ENCODE measurements around the gene VRK3.
A peak's percentile ranks its signal among the peaks of the same experiment; 100 is the strongest.
"Not testable (repeated sequence)": the region's sequence is repeated elsewhere in the genome, so short reads cannot be mapped to it uniquely, and the experiment has no call there.

Gene VRK3

GRCh38 chr19:50025022-50025793 lies at the start of gene VRK3:
TSS of gene VRK3 (minus strand) at chr19:50025372. CDS start at chr19:50016162, 9,210 bp downstream.
- peak; percentile 84 to 100 (median 98) for DNase-seq

GRCh38 chr19:50068382-50068781 lies 43.2 kb upstream of the VRK3 start:
- not testable (repeated sequence) for DNase-seq

GRCh38 chr19:50067575-50067974 lies 42.4 kb upstream of the VRK3 start:
- DNase-seq: no peak

DNA sequence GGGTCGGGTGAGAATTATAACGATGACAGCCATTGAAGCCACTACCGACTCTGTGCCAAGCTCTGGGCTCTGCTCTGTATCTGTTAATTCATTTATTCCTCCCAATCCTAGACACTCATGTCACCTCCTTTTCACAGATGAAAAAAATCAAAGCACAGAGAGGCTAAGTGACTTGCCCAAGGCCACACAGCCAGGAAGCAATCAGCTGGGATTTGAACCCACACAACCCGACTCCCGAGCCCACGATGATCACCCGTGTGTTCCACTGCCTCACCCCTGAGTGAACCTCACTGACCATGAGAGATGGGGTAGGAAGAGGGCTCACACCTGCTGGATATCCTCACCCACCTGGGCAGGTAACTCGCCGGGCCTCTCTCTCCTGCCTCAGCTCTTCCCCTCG lies 40.8 kb upstream of the VRK3 start:
- DNase-seq: no peak

- no peak for DNase-seq
Observed at GRCh38 chr19:50061650-50062049, 36.5 kb upstream of the VRK3 start.

- no peak for DNase-seq
Observed at GRCh38 chr19:50060107-50060506, 34.9 kb upstream of the VRK3 start.

GRCh38 chr19:50059045-50059444 lies 33.9 kb upstream of the VRK3 start:
- DNase-seq: no peak

DNA sequence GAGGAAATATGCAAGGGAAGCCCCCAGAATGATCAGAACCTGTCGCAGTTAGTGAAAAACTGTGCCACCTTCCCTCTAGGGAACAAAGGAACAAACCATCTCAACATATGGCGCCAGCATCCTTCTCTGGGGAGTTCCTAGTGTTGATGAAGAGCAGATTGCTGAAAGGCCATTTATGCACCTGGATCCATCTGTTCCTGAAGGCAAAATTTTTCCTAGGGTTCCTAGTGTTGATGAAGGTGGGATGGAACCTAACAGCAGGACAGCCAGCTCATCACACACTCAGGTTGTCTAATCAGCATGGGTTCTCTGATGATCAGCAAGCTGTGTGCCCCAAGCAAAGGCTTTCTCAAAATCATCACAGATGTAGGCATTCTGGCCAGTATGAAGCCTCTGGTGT lies 33.3 kb upstream of the VRK3 start:
- no peak for DNase-seq

DNA sequence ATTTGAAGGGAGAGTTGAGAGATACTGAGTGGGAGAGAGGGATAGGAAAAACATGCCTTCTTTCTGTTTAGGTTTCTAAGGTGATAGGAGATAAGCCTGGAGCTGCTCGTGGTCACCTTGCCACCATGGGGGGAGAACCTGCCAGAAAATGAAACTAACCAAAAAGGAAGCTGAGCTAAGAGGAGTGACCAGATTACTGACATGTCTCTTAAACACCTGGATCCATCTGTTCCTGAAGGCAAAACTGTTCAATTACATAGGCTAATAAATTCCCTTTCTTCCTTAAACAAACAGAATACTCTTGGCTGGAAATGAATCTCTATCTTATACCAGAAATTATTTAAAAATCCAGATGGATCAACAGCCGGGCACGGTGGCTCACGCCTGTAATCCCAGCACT lies 27.9 kb upstream of the VRK3 start:
- DNase-seq: no peak

- DNase-seq: no peak
Observed at GRCh38 chr19:50051964-50052363, 26.8 kb upstream of the VRK3 start.

- DNase-seq: not testable (repeated sequence)
Observed at GRCh38 chr19:50051228-50051895, 26.2 kb upstream of the VRK3 start.

- peak; percentile 9 to 92 (median 72) for DNase-seq
Observed at GRCh38 chr19:50050406-50051227, 25.4 kb upstream of the VRK3 start.

- no peak for DNase-seq
Observed at GRCh38 chr19:50047671-50048070, 22.5 kb upstream of the VRK3 start.

DNA sequence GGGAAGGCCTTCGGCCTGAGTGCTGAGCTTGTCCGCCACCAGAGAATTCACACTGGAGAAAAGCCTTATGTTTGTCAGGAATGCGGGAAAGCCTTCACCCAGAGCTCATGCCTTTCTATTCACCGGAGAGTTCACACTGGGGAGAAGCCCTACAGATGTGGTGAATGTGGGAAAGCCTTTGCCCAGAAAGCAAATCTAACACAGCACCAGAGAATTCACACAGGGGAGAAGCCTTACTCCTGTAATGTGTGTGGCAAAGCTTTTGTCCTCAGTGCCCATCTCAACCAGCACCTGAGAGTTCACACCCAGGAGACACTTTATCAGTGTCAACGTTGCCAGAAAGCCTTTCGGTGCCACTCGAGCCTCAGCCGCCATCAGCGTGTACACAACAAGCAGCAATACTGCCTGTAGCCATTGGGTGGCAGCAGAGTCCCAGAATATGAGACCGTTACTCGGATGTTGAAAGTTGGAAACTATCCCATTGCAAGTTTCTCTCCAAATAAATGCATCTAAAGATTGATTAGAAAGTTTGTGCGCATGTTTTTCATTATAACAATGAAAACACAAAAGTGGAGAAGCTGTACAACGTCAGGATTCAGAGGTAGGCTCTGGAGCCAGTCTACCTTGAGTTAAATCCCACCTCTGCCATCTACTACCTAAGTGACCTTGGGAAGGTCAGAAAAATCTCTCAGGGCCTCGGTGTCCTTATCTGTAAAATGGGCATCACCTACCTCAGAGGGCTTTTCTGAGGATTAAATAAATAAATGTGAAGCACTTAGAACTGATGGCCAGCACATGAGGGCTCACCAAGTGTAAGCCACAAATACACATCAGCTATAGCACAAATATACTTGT lies 21.7 kb upstream of the VRK3 start:
- peak in 48 of 51 donors; percentile 1 to 81 (median 40) for DNase-seq

DNA sequence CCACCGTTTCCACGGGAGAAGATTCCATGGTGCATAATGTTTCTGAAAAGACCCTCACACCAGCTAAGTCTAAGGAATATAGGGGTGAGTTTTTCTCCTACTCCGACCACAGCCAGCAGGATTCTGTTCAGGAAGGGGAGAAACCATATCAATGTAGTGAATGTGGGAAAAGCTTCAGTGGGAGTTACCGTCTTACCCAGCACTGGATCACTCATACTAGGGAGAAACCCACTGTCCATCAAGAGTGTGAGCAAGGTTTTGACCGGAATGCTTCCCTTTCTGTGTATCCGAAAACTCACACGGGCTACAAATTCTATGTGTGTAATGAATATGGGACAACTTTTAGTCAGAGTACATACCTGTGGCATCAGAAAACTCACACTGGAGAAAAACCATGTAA lies 19.8 kb upstream of the VRK3 start:
- no peak for DNase-seq

DNA sequence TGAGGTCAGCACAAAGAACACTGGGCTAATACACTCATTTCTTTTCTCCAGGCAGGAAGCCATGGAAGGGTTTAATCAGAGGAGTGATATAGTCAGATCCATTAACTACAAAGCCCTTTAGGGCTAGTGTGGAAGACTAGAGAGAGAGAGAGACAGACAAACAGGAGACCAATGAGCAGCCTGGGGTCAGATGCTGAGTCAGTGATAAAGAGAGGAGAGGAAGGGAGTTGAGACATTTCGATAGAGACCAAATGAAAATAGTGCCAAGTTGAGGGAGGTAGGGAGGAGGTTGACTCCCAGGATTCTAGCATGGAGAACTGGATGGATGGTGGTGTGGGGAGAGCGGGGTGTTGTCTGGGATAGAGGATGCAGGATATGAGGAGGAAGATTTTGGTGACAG lies 18.8 kb upstream of the VRK3 start:
- DNase-seq: no peak

GRCh38 chr19:50042363-50043024 lies 17.3 kb upstream of the VRK3 start:
- DNase-seq: no peak

GRCh38 chr19:50040967-50041366 lies 15.8 kb upstream of the VRK3 start:
- no peak for DNase-seq

DNA sequence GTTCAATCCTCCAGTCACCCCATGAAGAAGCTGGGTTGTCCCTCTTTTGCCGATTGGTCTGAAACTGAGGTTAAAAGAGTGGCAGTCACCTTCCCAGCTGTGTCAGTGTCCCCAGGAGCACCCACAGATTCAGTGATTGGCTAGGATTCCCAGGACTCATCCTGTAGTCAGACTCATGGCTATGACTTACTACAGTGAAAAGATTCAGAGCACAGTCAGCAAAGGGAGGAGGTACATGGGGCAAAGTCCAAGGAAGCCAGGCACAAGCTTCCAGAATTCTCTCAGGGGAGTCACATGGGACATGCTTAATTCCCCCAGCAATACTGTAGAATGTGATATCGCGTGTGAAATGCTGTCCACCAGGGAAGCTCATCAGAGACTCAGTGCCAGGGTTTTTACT lies 14.8 kb upstream of the VRK3 start:
- DNase-seq: peak in 1 of 51 donors; percentile 15

GRCh38 chr19:50036908-50037307 lies 11.7 kb upstream of the VRK3 start:
- no peak for DNase-seq

DNA sequence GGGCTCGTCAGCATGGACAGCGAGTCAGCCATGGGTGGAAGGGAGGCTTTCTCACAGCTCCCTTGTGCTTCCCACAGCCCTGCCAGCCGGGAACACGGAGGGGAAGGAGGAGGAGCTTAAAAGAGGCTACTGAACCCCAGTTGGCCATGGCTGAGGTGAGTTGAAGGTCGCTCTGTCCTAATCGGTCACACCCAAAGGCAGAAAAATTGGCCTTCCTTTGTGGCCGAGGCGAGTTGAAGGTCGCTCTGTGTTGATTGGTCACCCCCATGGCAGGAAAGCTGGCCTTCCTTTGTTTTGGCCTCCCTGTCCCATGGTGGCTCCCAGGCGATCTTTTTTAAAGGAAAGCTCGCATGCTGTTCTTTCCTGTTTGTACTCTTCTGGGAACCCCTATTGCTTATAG lies 5.8 kb upstream of the VRK3 start:
- DNase-seq: no peak

All from hypothalamus (tissue), 51 donors.